Smooth muscle cell (in vitro differentiated cells): ENCODE data around the gene CACNA2D1. TPM values are rescaled to one million over a fixed set of nuclear protein-coding genes. Genes with fewer than 3 reads are reported as not detected.

ENCODE experiments used
- DNase-seq: peaks from one replicate; lab custom pipeline; 2025; ENCODE audit not compliant: unreplicated experiment; lab: John Stamatoyannopoulos, UW
- H2AFZ ChIP-seq: fragments of 200-600 bp; sonication (generic); 2 replicates; pipeline ENCODE4 v1.6.0; 2016; ENCODE audit warnings: antibody characterized with exemption, low read depth, mild to moderate bottlenecking
- H3F3A ChIP-seq: fragments of 200-600 bp; sonication (generic); 2 replicates; pipeline ENCODE4 v1.6.0; 2017; ENCODE audit warnings: antibody characterized with exemption, low read depth
- H3K27ac ChIP-seq: fragments of 200-600 bp; sonication (generic); 2 replicates; pipeline ENCODE4 v1.5.1; 2016; ENCODE audit warnings: low read depth, mild to moderate bottlenecking
- H3K27me3 ChIP-seq: fragments of 200-600 bp; sonication (generic); 2 replicates; pipeline ENCODE4 v1.6.1; 2016; ENCODE audit warnings: low read depth, mild to moderate bottlenecking
- H3K36me3 ChIP-seq: fragments of 200-600 bp; sonication (generic); 2 replicates; pipeline ENCODE4 v1.5.1; 2016; ENCODE audit warnings: low read depth
- H3K4me1 ChIP-seq: fragments of 200-600 bp; sonication (generic); 2 replicates; pipeline ENCODE4 v1.5.1; 2016; ENCODE audit warnings: low read depth
- H3K4me2 ChIP-seq: fragments of 200-600 bp; sonication (generic); 2 replicates; pipeline ENCODE4 v1.6.0; 2016; ENCODE audit warnings: mild to moderate bottlenecking
- H3K4me3 ChIP-seq: fragments of 200-600 bp; sonication (generic); 2 replicates; pipeline ENCODE4 v1.5.1; 2016; ENCODE audit warnings: mild to moderate bottlenecking
- H3K79me2 ChIP-seq: fragments of 200-600 bp; sonication (generic); 2 replicates; pipeline ENCODE4 v1.6.0; 2016; ENCODE audit warnings: low read depth, mild to moderate bottlenecking
- H3K9ac ChIP-seq: fragments of 200-600 bp; sonication (generic); 2 replicates; pipeline ENCODE4 v1.6.0; 2016; ENCODE audit warnings: low read depth
- H3K9me3 ChIP-seq: fragments of 200-600 bp; sonication (generic); replicated peaks from 2 replicates; pipeline ENCODE4 v1.5.1; 2016; ENCODE audit warnings: low read depth
- H4K20me1 ChIP-seq: fragments of 200-600 bp; sonication (generic); 2 replicates; pipeline ENCODE4 v1.6.0; 2016; ENCODE audit warnings: low read depth
- CTCF ChIP-seq: fragments of 200-600 bp; sonication (generic); IDR thresholded peaks from 2 replicates; pipeline ENCODE4 v1.5.1; 2017; ENCODE audit warnings: borderline replicate concordance, mild to moderate bottlenecking, antibody characterized with exemption; ENCODE audit not compliant: insufficient read depth, poor library complexity, severe bottlenecking
- WGBS: methylation state at CpG from one replicate; pipeline ENCODE4 v1.1.7; 2016; ENCODE audit warnings: low lambda C conversion rate; 5-methylcytosine and 5-hydroxymethylcytosine counted together
- polyA plus RNA-seq: library from polyadenylated mRNA; unstranded; fragments of >200 nt; fragmentation: Nextera tagmentation; extraction: Ambion mirVana; gene quantifications from 2 replicates; pipeline ENCODE4 v1.2.1, GENCODE V29; 2016
- total RNA-seq: library from RNA; depleted of rRNA; stranded (reverse); fragments of >200 nt; gene quantifications from 2 replicates; pipeline ENCODE4 v1.2.3, GENCODE V29; 2014

CACNA2D1 gene
- total and polyA plus RNA-seq, 2 experiments from 2014 or later, result 4.1 to 39.3 TPM

- no peak for DNase-seq
- H3K9ac ChIP-seq, result no peak overlapping the region
- H3K4me1 ChIP-seq, result no peaks in the 10 kb centered on the region
- no peak overlapping the region for H3K4me2 ChIP-seq
- H3K79me2 ChIP-seq, result no peaks in the 10 kb centered on the region
- no peak for TF ChIP-seq CTCF
- no peaks in the 10 kb centered on the region for H3K27me3 ChIP-seq
- H2AFZ ChIP-seq, result no peak overlapping the region
- no peak overlapping the region for H3K27ac ChIP-seq
- no peaks in the 10 kb centered on the region for H3K36me3 ChIP-seq
- 96% methylated on average over 2 of the region's 2 CpGs for WGBS
- H3F3A ChIP-seq, result no peaks in the 10 kb centered on the region
- no peak overlapping the region for H3K4me3 ChIP-seq
- H3K9me3 ChIP-seq, result no peaks in the 10 kb centered on the region
- no peaks in the 10 kb centered on the region for H4K20me1 ChIP-seq
These were observed 108.6 kb downstream of the CACNA2D1 start for GRCh38 chr7:82335001-82335400.

- H3K9ac ChIP-seq, result no peak overlapping the region
- no peaks in the 10 kb centered on the region for H4K20me1 ChIP-seq
- no peaks in the 10 kb centered on the region for H3F3A ChIP-seq
- no peak for TF ChIP-seq CTCF
- H3K4me1 ChIP-seq, result no peaks in the 10 kb centered on the region
- H3K36me3 ChIP-seq, result no peaks in the 10 kb centered on the region
- H3K27me3 ChIP-seq, result no peaks in the 10 kb centered on the region
- DNase-seq, result no peak
- no peak overlapping the region for H3K4me3 ChIP-seq
- H3K27ac ChIP-seq, result no peak overlapping the region
- no peaks in the 10 kb centered on the region for H3K9me3 ChIP-seq
- no peak overlapping the region for H2AFZ ChIP-seq
- no peak overlapping the region for H3K4me2 ChIP-seq
- H3K79me2 ChIP-seq, result no peaks in the 10 kb centered on the region
These were observed 112.3 kb downstream of the CACNA2D1 start for GRCh38 chr7:82331234-82331633.

- H3K27me3 ChIP-seq, result no peaks in the 10 kb centered on the region
- H2AFZ ChIP-seq, result no peak overlapping the region
- 87% methylated on average over 2 of the region's 2 CpGs for WGBS
These were observed 112.8 kb downstream of the CACNA2D1 start for GRCh38 chr7:82330706-82331215.

More at GRCh38 chr7:82330706-82331215, 112.8 kb downstream of the CACNA2D1 start:
- no peak overlapping the region for H3K27ac ChIP-seq
- no peaks in the 10 kb centered on the region for H3K36me3 ChIP-seq
- no peaks in the 10 kb centered on the region for H3K4me1 ChIP-seq
- no peaks in the 10 kb centered on the region for H3F3A ChIP-seq
- H3K4me3 ChIP-seq, result no peak overlapping the region
- H3K9me3 ChIP-seq, result no peaks in the 10 kb centered on the region
- H4K20me1 ChIP-seq, result no peaks in the 10 kb centered on the region
- H3K4me2 ChIP-seq, result no peak overlapping the region
- no peaks in the 10 kb centered on the region for H3K79me2 ChIP-seq
- TF ChIP-seq CTCF, result no peak
- no peak for DNase-seq
- no peak overlapping the region for H3K9ac ChIP-seq
